ENCODE measurements around the gene RNF7.
A peak's percentile ranks its signal among the peaks of the same experiment; 100 is the strongest.

Gene RNF7

DNA sequence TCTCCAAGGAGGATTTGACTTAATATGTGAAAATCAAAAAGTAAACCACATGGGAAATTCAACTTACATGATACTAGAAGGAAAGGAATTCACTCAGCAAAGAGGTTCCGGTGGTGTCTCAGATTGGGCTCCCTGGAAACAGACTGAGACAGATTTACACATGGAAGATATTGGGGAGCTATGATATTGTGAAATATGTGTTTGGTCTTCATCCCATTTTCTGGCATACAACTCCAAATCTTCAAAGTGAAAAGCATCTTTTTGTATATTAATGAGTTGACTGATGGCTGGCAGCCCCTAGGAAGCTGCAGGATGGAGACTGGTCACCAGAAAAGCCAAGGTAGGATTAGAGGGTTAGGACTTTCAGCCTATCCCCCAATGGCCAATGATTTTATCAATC lies 54.4 kb downstream of the RNF7 start:
- in situ Hi-C loops (cut with HindIII; ENCODE audit: low sequenced_read_pairs) = no loop called here
- no peak for DNase-seq (ENCODE audit: low read depth, low spot score)

DNA sequence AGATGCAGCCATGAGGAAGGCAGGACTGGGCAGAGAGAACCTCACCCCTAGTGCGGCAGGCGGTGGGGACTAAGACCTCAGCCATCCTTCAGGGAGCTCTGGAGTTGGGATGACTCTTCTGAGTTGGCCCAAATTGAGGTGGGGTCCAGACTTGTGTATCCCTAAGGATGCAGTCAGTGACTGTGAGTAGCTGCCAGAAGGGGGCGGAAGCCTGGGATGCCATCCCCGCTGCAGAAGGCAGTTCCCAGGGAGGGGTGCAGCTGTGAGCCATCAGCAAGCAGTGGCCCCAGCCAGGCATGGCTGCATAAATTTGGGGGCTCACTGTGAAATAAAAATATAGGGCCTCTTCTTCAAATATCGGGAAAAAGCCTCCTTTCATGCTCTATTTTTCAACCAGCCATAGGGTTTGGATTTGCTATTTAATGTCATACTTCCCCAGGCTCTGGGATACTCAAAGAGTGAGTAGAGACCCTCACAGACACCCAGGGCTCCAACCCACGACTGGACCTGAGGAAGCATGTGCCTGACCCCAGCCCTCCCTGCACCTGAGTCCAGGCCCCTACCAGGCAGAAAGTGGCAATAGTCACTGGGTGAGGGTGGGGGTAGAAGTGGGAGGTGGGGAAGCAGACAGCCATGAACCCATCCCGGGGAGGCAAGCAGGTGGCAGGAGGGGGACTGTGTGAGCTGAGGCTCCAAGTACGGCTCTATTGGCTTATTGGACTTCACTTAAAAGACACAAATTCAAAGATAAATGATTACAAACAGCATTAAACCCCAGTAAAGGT lies 55.6 kb downstream of the RNF7 start:
- in situ Hi-C loops (cut with HindIII; ENCODE audit: low sequenced_read_pairs) = no loop called here
- TF ChIP-seq, protein P1, sequence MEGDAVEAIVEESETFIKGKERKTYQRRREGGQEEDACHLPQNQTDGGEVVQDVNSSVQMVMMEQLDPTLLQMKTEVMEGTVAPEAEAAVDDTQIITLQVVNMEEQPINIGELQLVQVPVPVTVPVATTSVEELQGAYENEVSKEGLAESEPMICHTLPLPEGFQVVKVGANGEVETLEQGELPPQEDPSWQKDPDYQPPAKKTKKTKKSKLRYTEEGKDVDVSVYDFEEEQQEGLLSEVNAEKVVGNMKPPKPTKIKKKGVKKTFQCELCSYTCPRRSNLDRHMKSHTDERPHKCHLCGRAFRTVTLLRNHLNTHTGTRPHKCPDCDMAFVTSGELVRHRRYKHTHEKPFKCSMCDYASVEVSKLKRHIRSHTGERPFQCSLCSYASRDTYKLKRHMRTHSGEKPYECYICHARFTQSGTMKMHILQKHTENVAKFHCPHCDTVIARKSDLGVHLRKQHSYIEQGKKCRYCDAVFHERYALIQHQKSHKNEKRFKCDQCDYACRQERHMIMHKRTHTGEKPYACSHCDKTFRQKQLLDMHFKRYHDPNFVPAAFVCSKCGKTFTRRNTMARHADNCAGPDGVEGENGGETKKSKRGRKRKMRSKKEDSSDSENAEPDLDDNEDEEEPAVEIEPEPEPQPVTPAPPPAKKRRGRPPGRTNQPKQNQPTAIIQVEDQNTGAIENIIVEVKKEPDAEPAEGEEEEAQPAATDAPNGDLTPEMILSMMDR (IDR thresholded peaks at IDR 0.05; ENCODE audit: low read depth, low read length) = no peak
- no peak for DNase-seq (ENCODE audit: low read depth, low spot score)
- no peak overlapping the region for H3K4me3 ChIP-seq (ENCODE audit: low read depth, low read length)

More for the DNA sequence above, 54.4 kb downstream of the RNF7 start:
- H3K4me3 ChIP-seq (ENCODE audit: low read depth, low read length) = no peak overlapping the region
- TF ChIP-seq, protein P1 (IDR thresholded peaks at IDR 0.05; ENCODE audit: low read depth, low read length) = no peak

DNA sequence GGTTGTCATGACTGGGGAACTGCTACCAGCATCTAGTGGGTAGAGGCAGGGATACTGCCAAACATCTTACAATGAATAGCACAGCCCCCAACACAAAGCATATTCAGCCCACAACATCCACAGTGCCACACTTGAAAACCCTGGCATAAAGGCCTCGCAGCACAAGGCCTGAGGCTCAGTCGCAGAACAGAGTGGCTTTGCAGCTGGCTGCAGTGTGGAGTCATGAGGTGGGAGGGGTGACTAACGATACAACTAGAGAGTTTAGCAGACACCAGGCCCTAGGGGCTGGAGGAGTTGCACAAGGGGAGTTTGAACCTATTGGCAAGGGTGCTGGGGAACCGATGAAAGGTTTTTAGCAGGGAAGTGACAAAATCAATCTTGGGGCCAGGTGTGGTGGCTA lies 57.2 kb downstream of the RNF7 start:
- H3K4me3 ChIP-seq (ENCODE audit: low read depth, low read length) = no peak overlapping the region
- in situ Hi-C loops (cut with HindIII; ENCODE audit: low sequenced_read_pairs) = no loop called here
- DNase-seq (ENCODE audit: low read depth, low spot score) = no peak
- TF ChIP-seq, protein P1 (IDR thresholded peaks at IDR 0.05; ENCODE audit: low read depth, low read length) = no peak

DNA sequence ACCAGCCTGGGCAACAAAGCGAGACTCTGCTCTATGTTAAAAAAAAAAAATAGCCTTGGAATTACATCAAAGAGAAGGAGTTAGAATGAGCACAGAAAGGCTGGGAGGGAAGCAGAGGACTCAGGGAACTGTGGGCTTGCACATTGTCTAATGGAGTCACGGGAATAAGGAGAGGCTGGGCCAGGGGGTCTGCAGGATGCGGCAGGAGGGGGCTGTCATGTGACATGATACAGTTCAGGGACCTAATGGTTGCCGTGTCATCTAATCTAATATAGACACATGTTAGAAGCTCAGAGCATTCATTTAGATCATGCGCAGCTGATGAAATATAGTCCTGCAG lies 57.6 kb downstream of the RNF7 start:
- in situ Hi-C loops (cut with HindIII; ENCODE audit: low sequenced_read_pairs) = no loop called here
- no peak for DNase-seq (ENCODE audit: low read depth, low spot score)
- H3K4me3 ChIP-seq (ENCODE audit: low read depth, low read length) = no peak overlapping the region
- TF ChIP-seq, protein P1 (IDR thresholded peaks at IDR 0.05; ENCODE audit: low read depth, low read length) = no peak

DNA sequence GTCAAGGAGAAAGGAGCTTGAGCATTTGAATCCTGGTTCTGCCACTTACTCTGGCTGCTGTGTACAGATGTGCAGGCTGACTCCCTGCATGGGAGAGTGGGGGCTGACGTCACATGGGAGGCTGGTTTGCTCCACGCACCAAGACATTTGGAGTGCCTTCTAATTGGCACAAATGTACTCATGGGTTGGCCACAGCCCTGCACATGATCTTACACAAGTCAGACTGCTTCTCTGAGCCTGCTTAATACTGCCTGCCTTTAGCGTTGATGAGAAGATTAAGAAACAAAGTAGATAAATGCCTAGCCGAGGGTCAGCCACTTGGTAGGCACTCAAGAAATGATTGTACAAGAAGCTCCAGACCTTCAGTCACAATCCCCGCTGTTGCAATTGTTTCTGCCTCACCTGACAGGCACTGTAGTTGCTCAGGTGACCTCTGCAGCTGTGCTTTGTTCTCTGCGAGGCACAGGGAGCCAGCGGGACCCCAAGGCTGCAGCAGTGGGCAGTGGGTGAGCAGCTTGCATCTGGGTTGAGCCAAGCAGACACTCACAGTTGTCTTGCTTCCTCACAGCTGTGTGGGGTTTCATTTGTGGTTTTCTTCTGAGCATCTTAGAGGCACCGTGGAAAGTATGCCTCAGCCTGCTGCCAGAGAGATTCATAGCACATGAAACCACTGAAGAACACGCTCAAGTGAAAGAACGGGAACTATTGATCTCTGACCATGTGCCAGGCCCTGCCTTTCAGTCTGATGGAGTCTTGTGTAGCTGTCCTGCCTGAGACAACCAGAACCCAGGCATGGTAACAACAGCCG lies 58.2 kb downstream of the RNF7 start:
- H3K4me3 ChIP-seq (ENCODE audit: low read depth, low read length) = no peak overlapping the region
- peak; percentile 73 for DNase-seq (ENCODE audit: low read depth, low spot score)

More for the DNA sequence above, 58.2 kb downstream of the RNF7 start:
- TF ChIP-seq, protein P1 (IDR thresholded peaks at IDR 0.05; ENCODE audit: low read depth, low read length) = no peak
- in situ Hi-C loops (cut with HindIII; ENCODE audit: low sequenced_read_pairs) = no loop called here
